ENCODE results near the gene FUT6.
"Not testable (repeated sequence)": the region's sequence is repeated elsewhere in the genome, so short reads cannot be mapped to it uniquely, and the experiment has no call there.

Gene FUT6

GRCh38 chr19:5788422-5788821 lies 51.1 kb downstream of the FUT6 start:
- DNase-seq (ENCODE audit: low read depth in 1 of 2, low spot score in 1 of 2): no peak

- DNase-seq (ENCODE audit: low read depth in 1 of 2, low spot score in 1 of 2): no peak
Measured at GRCh38 chr19:5787409-5788182, 51.9 kb downstream of the FUT6 start.

DNA sequence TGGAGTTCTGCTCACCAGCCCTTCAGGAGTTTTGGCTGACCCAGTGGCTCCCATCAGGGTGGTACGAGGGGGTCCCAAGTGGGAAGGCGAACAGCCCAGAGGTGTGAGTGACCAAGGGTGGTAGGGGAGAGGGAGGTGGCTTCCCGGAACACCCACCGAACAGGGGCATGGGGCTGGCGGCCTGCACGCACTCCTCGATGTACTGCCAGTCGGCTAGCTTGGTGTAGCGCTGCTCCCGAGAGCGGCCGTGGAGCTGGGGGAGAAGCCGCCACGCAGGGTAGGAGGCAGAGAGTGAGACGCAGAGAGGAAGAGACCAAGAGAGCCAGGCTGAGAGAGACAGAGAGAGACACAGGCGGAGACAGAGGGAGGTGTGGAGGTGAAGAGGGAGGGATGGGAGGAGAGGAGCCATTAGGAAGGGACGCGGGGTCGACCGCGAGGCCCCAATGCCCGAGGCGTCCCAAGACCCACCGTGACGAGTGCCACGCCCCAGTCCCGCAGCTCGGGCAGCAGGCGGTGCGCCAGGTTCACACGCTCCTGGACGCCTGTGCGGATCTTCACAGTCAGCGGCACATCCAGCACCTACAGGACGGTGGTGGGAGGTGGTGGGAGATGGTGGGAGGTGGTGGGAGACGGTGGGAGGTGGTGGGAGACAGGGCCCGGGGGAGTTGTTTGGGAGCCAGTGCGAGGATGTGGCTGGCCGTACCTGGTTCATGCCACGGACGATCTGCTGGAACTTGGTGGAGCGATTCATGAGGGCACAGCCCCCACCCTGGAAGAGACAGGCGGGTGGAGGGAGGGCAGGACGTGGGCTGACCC lies 52.7 kb downstream of the FUT6 start:
- DNase-seq (ENCODE audit: low read depth in 1 of 2, low spot score in 1 of 2): no peak

DNA sequence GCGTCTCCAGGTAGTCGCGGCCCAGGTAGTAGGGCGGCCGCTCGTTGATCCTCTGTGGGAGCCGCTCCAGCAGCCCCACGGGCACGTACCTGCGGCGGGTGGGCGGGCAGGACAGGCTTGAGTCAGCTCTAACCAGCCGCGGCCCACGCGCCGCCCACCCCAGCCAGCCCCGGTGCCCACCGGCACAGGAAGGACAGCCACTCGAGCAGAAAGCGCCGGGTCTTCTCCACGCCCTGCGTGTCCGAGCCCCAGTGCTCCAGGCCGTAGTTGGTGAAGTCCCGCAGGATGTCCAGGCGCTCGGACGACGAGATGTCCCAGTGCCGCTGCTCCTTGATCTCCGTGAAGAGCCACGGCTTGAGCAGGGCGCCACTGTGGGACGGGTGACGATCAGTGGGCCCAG lies 54.1 kb downstream of the FUT6 start:
- no peak for DNase-seq (ENCODE audit: low read depth in 1 of 2, low spot score in 1 of 2)

DNA sequence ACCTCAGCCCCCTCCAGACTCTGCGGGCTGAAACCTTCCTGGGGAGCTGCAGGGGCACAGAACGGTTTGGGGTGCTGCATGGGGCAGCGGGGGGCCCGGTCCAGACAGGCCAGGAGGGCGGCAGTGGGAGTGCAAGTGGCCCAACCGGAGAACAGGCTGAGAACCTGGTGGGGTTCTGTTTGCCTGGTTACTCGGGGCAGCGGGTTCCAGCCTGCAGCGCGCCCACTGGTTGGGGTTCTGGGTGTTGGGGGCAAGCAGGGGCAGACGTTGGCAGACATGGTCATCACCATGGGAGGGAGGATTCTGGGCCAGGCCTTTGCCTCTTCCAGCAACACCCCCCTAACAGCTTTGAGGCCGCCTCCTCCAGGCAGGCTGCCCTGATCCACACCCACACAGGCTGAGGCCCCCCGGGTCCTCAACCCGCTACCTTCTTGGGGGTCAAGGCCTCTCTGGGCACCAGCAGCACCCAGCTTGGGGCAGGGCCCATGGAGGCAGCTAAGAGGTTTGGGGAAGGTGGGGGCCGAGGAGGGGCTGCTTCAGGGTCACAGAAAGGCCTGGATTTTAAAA lies 54.8 kb downstream of the FUT6 start, which contains the start of gene PRR22:
Gene PRR22, minus strand, starts transcription at position 166 of the 567 bp plus-strand sequence. Its CDS starts 86 bp downstream, at position 80.
- no peak for DNase-seq (ENCODE audit: low read depth in 1 of 2, low spot score in 1 of 2)

DNA sequence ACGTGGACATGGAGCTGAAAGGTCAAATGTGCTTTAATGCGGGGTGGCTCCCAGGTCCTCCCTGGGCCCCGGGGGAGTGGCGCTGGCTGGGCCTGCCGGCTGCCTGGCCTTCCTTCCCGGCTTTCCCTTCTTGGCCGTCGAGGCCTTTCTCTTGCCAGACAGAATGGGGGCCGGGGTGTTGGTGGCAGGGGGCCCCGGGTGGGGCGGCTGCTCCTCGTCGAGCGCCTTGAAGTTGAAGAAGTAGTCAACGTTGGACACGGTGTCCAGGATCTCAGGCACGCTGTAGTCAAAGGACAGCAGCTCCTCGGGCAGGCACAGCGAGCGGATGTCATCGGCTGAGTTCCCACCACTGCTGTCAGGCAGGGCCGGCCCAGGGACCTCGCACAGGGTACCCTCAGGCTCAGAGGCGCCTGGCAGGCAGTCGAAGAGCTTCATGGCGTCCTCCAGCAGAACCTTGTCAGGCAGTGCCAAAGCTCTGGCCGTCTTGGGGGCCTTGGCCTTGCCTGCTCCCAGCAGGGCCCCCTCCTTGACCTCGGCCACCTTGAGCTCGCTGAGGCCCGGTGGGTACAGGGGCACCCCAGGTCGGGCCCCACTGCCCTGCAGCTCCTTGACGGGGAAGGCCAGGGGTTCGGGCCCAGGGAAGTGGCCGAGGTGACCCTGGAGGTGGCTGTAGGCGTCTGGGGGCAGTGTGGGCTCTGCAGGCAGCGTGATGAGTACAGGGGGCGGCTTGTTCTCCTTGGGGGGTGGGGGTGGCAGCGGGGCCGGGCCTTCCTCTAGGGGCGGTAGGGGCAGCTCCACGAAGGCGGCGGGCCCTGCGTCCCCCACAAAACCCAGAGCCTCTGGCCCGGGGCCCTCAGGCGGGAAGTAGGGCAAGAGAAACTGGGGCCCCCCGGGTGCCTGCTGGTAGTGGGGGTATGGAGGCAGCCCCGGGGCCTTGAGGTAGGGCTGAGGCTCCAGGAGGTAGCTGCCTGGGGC lies 56.3 kb downstream of the FUT6 start:
- DNase-seq (ENCODE audit: low read depth in 1 of 2, low spot score in 1 of 2): no peak

- DNase-seq (ENCODE audit: low read depth in 1 of 2, low spot score in 1 of 2): no peak
Measured at GRCh38 chr19:5782322-5782721, 57.2 kb downstream of the FUT6 start.

DNA sequence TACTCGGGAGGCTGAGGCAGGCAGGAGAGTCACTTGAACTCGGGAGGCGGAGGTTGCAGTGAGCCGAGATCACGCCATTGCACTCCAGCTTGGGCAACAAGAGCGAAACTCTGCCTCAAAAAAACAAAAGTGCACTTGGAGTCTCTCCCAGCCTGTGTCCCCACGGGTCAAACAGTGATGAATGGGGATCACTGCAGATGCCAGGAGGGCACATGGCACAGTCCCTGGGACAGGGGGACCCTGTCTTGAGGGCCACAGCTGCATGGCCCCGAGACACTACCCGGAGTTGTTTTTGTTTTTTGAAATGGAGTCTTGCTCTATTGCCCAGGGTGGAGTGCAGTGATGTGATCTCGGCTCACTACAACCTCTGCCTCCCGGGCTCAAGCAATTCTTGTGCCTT lies 58.6 kb downstream of the FUT6 start:
- DNase-seq (ENCODE audit: low read depth in 1 of 2, low spot score in 1 of 2): not testable (repeated sequence)
